HL-60/S4 treated with retinoic acid at 250 ng/mL for 4 days and 3 days (cell line): ENCODE results near the gene ITGA11.

Source experiments
- in situ Hi-C: fragments of 300-500 bp; cut with MboI; formaldehyde crosslinking; loops from 2 replicates; pipeline ENCODE4 v1.7.0; 2022; ENCODE audit warnings: low sequenced_read_pairs

The ITGA11 gene

DNA sequence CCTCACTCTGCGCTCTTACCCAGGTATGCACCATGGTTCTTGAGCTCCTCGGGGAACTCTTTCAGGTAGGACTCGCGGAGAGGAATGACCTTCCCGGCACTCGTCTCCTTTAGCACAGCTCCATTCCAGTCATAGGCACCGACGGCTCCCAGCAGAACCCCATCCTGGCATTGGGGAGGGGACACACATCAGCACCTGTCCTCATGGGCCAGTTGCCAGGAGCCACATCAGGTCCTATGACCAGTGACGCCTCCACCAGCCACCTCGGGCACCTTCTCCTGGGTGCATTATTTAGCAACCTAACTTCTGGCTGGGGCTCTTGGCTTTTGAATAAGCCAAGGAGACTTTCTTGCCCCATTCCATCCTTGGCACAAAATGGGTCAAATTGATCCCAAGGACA, 92.5 kb downstream of the ITGA11 start:
- in situ Hi-C loops: no loop called here

DNA sequence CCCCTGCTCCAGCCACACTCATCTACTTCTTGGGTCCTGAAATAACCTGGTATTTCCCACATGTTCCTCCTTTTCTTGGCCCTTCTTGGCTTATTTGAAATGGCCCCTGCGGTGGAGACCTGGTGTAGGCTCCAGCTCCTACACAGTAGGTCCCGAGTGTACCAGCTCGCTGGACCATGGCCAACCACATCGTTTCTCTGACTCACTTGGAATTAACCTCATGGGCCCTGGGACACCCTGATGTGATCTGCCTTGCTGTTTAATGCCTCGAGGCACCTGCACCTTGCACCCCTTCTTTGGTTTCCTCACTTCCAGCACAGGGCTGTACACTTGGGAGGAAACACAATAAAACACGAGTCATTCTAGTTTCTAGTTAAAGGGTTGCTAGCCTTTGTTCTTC, 94.1 kb downstream of the ITGA11 start:
- in situ Hi-C loops: no loop called here

DNA sequence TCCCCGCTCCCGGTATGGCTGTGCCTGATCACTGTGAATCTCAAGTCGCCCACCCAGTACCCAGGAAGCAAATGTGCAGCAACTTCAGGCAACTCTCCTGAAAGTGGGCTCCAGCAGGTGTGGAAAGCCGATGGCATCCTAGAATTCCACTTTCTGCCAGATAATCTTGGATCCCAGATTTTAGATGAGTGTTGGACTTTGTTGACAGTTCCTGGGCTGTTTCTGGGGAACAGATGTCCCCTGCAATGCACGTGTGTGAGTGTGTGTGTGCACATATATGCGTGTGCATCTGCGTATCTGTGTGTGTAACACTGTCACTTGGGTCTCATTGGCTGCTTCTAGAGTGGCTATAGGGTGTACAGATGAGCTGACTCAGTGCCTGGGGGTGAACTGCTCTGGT, 95.4 kb downstream of the ITGA11 start:
- in situ Hi-C loops: no loop called here

DNA sequence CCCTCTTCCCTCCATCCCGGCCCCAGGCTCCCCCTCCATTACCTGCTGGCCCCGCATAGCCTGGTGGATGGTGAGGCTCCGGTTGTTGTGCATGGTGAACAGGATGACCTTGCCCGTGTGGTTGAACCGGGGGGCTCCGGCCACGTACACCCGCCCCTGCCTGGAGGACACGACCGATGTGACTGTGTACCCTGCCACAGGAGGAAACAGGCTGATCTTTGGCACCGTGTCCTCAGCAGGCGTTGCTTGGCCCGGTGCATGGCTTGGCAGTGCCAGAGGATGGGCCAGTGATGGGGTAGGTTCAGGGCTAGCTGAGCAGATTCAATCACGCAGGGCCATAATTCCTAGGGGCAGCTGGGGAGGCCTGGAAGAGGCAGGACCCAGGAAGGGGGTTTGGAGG, 96.3 kb downstream of the ITGA11 start:
- in situ Hi-C loops: no loop called here

DNA sequence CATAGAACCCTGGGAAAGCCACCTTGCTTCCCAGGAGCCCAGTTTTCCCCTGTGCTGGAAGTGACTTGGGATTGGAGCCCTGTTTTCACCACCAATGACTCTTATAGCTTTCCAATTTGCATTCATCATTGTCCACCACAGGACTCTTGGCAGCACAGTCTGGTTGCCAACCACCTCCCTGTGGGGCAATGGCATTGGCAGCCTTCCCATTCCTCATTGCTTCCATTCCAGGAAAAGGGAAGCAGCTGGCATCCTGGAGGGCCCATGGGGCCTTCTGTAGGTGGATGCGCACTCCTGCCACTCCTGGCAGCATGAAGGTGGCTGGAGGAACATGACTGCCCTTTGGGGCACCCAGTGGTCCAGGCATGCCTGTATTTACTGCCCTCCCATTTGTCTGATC, 96.7 kb downstream of the ITGA11 start:
- in situ Hi-C loops: no loop called here

DNA sequence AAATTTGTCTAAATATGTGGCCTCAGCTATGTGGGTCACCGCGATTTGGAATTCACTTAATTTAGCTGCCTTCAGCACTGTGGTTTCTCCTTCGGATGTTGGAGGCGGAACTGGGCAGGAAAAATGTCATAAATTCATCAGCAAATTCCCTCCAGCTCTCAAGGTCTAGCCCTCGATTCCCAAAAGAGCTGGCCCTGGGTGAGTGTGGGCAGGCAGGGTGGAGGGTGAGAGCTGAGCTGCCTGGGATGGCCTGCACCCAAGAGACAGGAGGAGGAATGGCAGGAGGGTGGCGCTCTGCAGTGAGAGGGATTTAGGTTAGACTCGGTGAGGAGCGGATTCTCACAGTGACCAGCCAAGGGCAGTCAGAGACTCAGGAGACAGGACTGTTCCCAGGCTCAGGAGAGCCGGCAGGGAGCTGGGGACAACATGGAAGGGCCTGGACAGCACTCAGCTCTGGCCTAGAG, 97.3 kb downstream of the ITGA11 start:
- in situ Hi-C loops: no loop called here

DNA sequence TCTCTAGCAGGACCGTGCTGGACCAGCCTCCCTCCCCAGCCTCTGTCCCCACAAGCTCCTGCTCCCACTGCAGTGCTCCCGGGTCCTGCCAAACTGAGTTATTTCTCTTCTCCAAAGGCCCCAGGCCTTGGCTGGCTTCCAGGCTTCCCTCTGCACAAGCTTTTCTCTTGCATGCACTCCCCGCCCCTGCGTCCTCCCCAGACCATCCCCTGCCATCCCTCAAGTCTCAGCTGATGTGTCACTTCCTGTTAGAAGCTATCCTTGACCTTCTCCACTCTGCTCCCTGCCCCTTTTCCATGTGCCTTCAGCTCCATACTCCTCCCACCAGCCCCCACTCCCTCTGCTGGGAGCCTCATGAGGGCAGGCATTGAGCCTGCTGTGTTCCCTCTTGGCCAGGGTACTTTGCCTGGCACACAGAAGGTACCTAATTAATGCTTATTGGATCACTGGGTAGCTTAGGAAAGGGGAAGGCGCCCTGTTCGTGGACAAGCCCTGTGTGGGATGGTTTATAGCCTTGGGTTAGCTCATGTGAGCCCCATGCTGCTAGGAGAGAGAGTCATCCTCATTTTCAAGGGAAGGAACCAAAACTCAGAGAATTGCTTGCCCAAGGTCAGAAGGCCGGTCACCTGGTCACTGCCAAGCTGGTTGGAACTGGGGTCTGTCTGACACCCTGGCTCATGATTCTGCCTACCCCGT, 98.0 kb downstream of the ITGA11 start:
- in situ Hi-C loops: no loop called here

DNA sequence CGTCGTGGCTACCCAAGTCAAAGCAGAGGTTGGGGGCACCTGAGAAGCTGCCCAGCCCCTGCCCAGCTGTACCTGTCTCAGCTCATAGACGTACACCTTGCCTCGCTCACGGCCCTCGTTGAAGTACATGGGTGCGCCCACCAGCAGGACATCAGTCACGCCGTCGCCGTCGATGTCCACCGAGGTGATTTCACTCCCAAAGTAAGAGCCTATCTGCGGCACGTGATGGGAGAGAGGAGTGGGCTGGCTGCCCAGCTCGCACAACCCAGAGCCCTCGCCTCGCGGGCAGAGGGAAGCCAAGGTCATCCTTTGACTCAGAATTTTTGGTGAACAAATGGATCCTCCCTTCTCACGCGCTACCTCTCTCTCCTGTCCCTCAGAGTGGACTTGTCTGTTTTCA, 99.7 kb downstream of the ITGA11 start:
- in situ Hi-C loops: no loop called here

DNA sequence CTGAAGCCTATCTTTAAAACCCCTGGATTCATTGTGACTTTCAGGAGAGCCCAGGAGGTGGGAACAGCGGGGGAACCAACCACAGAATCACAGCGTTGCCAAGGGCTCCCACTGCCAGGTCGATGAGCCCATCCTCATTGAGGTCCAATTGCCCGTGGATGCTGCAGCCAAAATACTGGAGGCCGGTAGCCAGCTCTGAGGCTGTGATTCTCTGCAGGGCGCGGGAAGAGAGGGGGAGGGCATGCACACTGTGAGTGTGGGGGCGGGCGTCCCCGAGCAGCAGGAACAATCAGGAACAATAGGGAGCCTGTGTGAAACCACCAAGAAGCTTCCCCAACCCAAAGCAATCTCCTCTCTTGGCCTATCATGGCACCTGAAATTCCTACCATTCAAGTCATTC, 101.1 kb downstream of the ITGA11 start:
- in situ Hi-C loops: no loop called here

DNA sequence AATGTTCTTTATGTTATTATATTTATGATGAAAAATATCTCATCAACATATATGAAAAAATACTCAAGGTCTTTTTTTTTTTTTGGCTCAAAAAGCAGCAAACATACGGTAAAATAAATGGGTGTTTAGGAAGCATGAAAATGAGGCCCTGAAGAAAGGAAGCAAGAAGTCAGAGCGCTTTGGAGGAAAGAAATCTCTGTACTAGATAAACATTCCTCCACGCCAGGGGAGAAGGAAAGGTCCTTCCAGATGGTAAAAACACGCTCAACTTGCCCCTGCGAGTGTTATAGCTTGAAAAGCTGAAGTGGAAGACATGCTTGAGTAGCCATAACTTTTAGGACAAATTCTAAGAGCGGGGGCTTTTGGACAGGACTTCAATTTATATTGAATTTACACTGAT, 101.5 kb downstream of the ITGA11 start:
- in situ Hi-C loops: no loop called here

DNA sequence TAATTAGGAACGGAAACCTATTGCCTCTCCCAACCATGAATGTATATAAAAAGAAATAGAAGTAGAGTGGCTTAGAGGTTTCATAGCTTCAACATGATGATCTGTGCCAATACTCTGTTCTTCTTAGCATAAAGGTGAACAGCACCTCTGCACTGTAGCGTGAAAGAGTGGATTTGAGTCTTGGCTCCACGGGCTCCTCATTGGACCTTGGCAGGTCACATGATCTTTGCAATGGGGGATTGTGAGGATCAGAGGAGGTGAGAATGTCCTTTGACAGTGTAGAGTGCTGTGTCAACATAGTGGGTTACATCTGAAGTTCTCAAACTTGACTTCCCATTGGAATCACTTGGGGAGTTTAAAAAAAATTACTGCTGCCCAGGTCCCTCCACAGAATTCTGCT, 103.0 kb downstream of the ITGA11 start:
- in situ Hi-C loops: no loop called here

DNA sequence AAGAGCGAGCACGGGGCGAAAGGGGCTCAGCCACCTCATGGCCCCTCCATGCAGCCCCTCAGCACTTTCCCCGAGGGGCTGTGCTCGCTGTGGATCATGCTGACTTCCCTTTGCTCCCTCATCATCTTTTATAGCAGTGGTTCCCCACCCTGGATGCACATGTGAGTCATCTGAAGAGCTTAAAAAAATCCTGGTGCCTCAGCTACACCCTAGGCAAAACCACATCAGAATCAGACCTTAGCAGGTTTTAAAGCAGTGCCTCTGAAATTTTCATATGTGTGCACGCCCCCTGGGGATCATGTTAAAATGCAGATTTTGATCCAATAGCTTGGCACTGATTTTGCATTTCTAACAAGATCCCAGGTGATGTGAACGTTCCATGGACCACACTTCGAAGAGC, 103.5 kb downstream of the ITGA11 start:
- in situ Hi-C loops: no loop called here

DNA sequence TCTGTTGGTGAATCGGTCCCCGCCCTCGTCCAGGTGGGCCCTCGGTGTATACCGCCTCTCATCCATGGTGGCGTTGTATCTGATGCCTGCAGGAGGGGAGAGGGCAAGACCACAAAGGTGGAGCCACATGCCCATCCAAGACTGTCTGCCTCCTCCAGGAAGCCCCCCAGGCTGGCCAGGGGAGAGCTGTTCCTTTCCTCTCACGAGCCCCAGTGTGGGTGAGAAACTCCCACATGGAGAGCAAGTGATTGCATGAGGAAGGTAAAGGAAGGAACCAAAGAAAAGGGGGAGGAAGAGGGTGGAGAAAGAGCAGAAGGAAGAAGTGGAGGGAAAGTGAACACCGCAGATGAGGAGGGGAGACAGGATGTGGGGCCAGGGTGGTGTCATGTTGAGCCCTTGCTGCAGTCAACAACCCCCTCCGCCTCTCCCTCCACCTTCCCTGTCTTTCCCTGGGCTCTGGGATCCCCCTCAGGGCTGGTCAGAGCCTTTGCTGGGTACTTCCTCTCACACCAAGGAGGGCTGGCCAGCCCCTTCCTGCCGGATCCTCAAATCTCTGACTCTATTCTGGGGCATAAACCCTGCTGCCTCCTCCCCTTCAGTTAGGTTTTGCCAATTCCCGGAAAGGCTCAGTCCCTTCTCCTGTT, 105.1 kb downstream of the ITGA11 start:
- in situ Hi-C loops: no loop called here

DNA sequence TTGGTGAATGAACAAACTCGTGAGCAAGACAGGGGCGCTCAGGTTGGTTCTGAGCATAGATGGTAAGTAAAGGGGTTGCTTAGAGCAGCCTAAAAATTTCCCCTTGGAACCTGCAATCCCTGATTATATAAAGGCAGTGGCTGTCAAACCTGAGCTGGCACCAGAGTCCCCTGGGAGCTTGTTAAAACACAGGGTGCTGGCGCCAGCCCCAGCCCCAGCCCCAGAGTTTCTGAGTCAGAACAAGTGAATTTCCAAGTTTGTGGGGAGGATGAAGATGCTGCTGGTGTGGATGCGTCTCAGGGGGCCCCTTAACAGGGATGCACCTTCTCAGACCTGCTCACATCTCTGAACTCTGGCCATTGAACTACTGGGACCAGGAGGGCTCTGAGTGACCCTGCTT, 106.2 kb downstream of the ITGA11 start:
- in situ Hi-C loops: no loop called here

DNA sequence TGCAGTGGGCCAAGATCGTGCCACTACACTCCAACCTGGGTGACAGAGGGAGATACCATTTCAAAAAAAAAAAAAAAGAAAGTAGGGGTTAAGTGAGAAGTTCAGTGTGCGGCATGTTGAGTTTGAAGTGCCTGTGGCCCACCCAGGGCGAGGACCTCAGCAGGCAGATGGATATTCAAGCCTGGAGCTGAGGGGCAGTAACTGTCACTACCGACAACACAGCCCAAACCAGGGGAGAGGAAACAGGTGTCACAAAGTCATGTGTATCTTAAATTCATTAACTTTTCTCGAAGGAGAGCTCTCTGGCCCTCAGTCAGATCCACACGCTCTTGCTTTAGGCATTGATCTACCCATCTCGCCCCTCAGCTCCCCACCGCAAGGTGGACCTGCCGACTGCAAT, 109.2 kb downstream of the ITGA11 start:
- in situ Hi-C loops: no loop called here

DNA sequence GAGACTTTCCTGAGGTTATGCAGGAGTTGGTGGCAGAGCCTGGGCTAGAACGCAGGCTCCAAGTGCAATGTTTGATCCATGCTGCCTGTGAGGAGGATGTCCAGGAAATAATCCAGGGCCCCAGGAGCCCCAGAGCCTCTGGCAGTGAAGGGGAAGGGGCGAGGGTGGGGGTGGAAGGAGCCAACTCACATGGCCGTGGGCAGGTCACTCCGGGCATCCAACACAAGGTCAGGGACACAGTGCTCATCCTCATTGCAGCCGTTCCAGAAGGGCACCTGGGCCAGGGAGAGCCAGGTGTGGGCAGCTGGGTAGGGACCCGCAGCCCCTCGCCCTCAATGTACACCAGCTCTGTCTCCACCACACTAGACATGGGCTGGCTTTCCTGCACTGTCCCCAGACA, 110.7 kb downstream of the ITGA11 start:
- in situ Hi-C loops: no loop called here

DNA sequence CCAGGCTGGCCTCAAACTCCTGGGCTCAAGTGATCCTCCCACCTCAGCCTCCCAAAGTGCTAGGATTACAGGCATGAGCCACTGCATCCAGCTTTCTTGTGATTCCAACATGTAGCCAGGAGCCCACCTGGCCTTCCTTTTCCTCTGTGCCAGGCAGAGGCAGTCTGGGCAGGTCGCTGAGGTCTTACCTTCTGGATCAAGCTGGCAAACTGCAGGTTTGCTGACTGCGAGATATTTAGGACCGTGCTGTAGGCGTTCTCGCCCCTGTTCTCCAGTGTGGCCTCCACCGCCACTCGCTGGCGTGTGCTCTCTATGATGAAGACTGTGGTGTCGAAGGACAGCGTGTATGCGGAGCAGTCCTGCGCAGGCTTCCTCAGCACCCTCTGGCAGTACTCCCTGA, 112.0 kb downstream of the ITGA11 start:
- in situ Hi-C loops: no loop called here

DNA sequence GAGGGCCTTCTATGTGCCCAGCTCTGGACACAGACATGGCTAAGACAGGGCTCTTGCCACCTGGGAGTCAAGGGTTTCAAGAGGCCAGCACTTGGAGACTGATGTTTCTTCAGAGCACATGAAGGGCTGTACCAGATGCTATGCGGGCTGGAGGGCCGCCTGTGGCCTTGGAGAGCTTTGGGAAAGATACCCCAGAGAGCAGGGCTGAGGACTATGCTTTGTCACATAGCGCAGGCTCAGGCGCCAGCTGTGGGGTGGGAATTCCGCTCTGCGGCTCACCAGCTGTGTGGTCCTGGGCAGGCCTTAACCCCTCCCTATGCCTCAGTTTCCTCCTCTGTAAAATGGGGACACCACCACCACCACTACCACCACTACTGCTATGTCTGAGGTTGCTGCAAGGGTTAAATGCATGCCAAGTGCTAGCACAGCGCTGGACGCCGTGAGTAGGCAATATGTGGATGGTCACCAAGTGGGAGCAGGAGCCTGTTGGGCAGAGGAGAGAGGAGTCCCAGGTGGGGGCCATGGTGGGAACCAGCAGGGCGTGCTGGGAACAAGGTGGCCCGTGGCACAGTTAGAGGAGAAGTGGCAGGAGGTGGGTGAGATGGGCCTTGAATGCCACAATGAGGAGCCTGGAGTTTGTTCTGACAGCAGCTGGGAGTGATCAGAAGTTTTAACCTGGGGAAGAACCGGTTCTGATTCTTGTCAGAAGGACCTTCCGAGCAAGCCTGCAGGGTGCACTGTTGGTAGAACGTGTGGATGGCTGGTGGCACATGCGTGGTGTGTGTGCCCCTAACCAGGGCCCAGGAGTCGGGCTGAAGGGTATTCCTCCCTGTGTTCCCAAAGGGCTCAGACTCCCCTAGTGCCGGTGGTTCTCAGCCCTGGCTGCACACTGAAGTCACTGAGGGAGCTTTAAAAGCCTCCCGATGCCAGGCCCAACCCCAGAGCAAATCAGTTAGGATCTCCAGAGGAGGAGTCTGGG, 112.7 kb downstream of the ITGA11 start:
- in situ Hi-C loops: no loop called here

DNA sequence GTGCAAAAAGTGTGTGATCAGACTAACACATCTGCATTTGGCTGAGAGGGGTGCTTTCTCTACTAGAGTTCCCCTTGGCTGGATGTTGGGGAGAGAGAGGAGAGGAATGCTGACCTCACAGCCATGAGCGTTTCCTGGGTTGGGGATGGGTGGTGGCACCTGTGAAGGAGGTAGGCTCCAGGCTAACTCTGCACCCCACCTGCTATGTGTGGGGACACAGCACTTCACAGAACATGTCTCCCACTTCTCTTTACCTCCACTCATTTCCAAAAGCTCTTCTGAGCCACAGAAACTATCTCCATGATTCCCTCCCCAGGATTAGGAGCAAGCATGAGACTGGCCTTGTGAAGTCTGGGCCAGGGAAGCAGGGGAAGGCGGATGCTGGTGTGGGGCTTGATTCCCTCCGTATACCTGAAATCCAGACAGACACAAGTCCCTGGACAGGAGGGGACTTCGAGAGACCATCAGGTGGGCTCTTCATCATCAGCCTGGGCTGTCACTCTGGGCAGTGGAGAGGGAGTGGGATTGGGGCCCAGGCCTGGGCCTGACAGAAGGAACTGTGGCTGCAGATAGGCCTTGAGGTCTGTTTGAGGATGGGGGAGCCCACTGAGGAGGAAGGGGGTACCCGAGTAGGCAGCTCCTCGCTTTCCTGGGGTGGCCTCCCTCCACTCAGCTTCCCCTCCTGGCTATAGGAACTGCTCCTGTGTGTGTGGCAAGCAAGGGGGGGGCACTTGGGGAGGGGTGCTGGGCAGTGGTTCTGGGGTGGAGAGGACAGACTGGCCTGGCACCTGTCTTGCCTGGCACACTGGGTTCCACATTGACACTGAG, 113.7 kb downstream of the ITGA11 start:
- in situ Hi-C loops: no loop called here

DNA sequence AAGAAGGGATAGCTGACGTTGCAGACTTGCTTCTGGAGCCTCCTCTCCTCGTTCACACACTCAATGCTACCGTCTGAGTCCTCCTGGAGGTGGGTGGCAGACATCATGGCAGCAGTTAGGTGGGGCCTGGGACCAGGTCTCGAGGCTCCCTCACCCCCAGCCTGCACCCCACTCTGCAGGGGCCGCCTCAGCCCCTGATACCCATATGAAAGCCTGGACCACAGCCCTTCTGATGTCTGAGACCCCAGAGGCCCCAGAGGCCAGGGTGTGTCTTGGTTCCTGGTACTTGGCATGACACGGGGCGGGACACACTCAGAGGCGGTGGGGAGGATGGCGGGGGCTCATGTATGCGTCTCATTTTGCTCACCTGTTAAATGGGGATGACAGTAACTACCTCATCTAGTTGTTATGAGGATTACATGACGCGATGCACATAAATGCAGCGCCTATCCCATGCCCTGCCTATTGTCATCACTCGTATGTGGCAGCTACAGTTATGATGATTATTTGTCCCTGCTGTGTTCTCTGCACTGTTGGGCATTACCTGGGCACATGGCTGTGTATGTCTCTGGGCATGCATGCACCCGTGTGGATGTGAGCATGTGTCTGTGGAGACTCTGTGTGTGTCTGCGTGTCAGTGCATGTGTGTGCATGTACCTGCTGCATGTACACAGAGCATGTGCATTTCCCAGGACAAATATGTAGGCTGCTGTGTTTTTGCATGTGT, 114.5 kb downstream of the ITGA11 start:
- in situ Hi-C loops: no loop called here
